Hepatocyte (in vitro differentiated cells): ENCODE data around the gene TMC1. TPM values are rescaled to one million over a fixed set of nuclear protein-coding genes. Genes with fewer than 3 reads are reported as not detected.
"Not testable (repeated sequence)": the region's sequence is repeated elsewhere in the genome, so short reads cannot be mapped to it uniquely, and the experiment has no call there.

Experiments
- DNase-seq: peaks from one replicate; pipeline ENCODE4 v3.0.0-alpha.2; 2016; ENCODE audit warnings: low spot score
- H2AFZ ChIP-seq: fragments of 200-600 bp; sonication (generic); 2 replicates; pipeline ENCODE4 v1.6.0; 2016; ENCODE audit warnings: antibody characterized with exemption, mild to moderate bottlenecking
- H3K27ac ChIP-seq: fragments of 200-600 bp; sonication (generic); 2 replicates; pipeline ENCODE4 v1.5.1; 2016; ENCODE audit warnings: mild to moderate bottlenecking
- H3K27me3 ChIP-seq: fragments of 200-600 bp; sonication (generic); 2 replicates; pipeline ENCODE4 v1.6.1; 2016
- H3K36me3 ChIP-seq: fragments of 200-600 bp; sonication (generic); replicated peaks from 2 replicates; pipeline ENCODE4 v1.5.1; 2016; ENCODE audit warnings: low read depth; ENCODE audit not compliant: insufficient read depth
- H3K4me1 ChIP-seq: fragments of 200-600 bp; sonication (generic); 2 replicates; pipeline ENCODE4 v1.5.1; 2016; ENCODE audit warnings: mild to moderate bottlenecking, moderate library complexity; ENCODE audit not compliant: insufficient read depth
- H3K4me2 ChIP-seq: fragments of 200-600 bp; sonication (generic); 2 replicates; pipeline ENCODE4 v1.6.0; 2016
- H3K4me3 ChIP-seq: fragments of 200-600 bp; sonication (generic); 2 replicates; pipeline ENCODE4 v1.5.1; 2016; ENCODE audit warnings: mild to moderate bottlenecking
- H3K79me2 ChIP-seq: fragments of 200-600 bp; sonication (generic); 2 replicates; pipeline ENCODE4 v1.6.0; 2017; ENCODE audit warnings: mild to moderate bottlenecking
- H3K9me2 ChIP-seq: fragments of 200-600 bp; sonication (generic); replicated peaks from 2 replicates; pipeline ENCODE4 v1.6.0; 2017; ENCODE audit warnings: mild to moderate bottlenecking; ENCODE audit not compliant: insufficient read depth
- H3K9me3 ChIP-seq: fragments of 200-600 bp; sonication (generic); 2 replicates; pipeline ENCODE4 v1.5.1; 2016; ENCODE audit warnings: low read depth, mild to moderate bottlenecking
- H4K20me1 ChIP-seq: fragments of 200-600 bp; sonication (generic); 2 replicates; pipeline ENCODE4 v1.6.0; 2016; ENCODE audit warnings: mild to moderate bottlenecking; ENCODE audit not compliant: insufficient read depth, poor library complexity, severe bottlenecking
- EZH2 ChIP-seq: fragments of 200-600 bp; sonication (generic); IDR thresholded peaks from 2 replicates; pipeline ENCODE4 v1.6.1; 2016; ENCODE audit warnings: antibody characterized with exemption, mild to moderate bottlenecking, borderline replicate concordance
- EZH2phosphoT487 ChIP-seq: fragments of 200-600 bp; sonication (generic); IDR thresholded peaks from one replicate; pipeline ENCODE4 v1.6.1; 2018; ENCODE audit warnings: antibody characterized with exemption, mild to moderate bottlenecking, low read depth, moderate library complexity; ENCODE audit not compliant: unreplicated experiment, severe bottlenecking
- WGBS: methylation state at CpG from one replicate; pipeline ENCODE4 v1.1.6; 2016; ENCODE audit warnings: low lambda C conversion rate; ENCODE audit errors: missing lambda C conversion rate; 5-methylcytosine and 5-hydroxymethylcytosine counted together
- polyA plus RNA-seq: library from polyadenylated mRNA; unstranded; fragments of >200 nt; fragmentation: Nextera tagmentation; extraction: Ambion mirVana; gene quantifications from 2 replicates; pipeline ENCODE4 v1.2.1, GENCODE V29; 2016
- total RNA-seq: library from RNA; depleted of rRNA; stranded (reverse); fragments of >200 nt; gene quantifications from 2 replicates; pipeline ENCODE4 v1.2.3, GENCODE V29; 2014
- TF ChIP-seq, protein P1 (sequence below): fragments of 200-600 bp; sonication (generic); IDR thresholded peaks from 2 replicates; pipeline ENCODE4 v1.5.1; 2016; ENCODE audit warnings: antibody characterized with exemption, mild to moderate bottlenecking; ENCODE audit not compliant: poor library complexity

Gene TMC1
- total and polyA plus RNA-seq, 2 experiments from 2014 or later: 0.20 to 0.23 TPM

DNA sequence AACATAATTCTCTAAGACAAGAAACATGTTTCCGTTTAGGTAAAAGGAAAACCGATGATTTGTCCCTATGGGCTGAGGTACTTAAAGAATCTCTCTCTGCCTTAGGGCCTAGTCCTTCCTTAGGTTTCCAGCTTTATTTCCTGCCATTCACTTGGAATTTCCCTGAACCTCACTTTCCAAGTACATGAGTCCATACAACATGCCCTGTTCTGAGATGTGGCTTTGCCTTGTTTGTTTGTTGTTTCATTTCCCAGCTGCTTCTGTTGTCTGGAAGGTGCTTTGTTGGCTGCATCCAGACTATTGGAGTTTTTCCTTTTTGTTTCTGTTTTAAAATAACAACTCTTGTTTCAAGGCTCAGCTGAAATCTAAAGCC, 336.2 kb downstream of the TMC1 start:
- no peak overlapping the region for H3K4me3 ChIP-seq
- no peaks in the 10 kb centered on the region for H4K20me1 ChIP-seq
- no peak for DNase-seq
- no peaks in the 10 kb centered on the region for H3K36me3 ChIP-seq
- H3K27ac ChIP-seq: peak overlapping the region; percentile 80
- H3K27me3 ChIP-seq: no peaks in the 10 kb centered on the region
- peaks cover 20% of the 10 kb centered on the region for H3K4me1 ChIP-seq
- no peak for TF ChIP-seq EZH2phosphoT487
- no peak for TF ChIP-seq EZH2
- TF ChIP-seq, protein P1, sequence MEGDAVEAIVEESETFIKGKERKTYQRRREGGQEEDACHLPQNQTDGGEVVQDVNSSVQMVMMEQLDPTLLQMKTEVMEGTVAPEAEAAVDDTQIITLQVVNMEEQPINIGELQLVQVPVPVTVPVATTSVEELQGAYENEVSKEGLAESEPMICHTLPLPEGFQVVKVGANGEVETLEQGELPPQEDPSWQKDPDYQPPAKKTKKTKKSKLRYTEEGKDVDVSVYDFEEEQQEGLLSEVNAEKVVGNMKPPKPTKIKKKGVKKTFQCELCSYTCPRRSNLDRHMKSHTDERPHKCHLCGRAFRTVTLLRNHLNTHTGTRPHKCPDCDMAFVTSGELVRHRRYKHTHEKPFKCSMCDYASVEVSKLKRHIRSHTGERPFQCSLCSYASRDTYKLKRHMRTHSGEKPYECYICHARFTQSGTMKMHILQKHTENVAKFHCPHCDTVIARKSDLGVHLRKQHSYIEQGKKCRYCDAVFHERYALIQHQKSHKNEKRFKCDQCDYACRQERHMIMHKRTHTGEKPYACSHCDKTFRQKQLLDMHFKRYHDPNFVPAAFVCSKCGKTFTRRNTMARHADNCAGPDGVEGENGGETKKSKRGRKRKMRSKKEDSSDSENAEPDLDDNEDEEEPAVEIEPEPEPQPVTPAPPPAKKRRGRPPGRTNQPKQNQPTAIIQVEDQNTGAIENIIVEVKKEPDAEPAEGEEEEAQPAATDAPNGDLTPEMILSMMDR: no peak
- H3K9me2 ChIP-seq: no peaks in the 10 kb centered on the region
- no peaks in the 10 kb centered on the region for H3K79me2 ChIP-seq
- no peaks in the 10 kb centered on the region for H3K9me3 ChIP-seq
- H3K4me2 ChIP-seq: peak overlapping the region; percentile 44
- no peak overlapping the region for H2AFZ ChIP-seq
- 93% methylated on average over 2 of the region's 2 CpGs for WGBS

DNA sequence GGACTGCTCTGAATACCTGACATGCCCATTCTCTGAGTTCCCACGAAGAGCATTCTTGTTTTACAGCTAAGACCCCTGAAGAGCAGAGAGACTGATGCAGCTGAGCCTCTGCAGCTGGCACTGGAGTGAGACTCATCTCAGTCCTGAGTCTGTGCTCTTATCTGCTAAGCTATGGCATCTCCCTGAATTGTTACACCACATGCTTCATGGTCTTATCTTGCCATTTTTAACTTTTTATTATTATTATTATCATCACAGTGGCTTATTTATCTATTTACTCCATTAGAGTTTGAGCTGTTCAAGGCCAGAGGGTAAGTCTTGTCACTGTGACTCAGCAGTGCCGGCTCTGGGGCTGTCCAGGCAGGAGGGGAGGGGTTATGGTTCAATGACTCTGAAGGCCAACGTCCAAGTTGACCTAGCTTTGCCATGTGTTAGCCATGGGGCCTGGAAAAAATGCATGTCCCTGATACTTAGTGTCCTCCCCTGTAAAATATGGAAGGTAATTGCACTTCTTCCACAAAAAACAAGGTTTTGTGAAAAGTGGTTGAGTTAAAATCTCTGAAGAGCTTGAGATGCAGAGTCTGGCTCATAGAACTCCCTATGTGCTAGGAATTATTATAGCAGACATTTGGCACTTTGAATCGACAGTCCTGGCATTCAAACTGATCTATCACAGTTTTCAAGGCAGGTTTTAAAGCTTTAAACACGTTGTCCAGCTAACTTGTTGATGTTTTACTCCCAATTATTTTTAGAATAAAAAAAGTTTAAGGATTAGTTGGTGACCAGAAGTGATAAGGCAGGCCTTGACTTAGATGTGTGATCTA, 336.9 kb downstream of the TMC1 start:
- no peaks in the 10 kb centered on the region for H3K27me3 ChIP-seq
- 33% methylated on average over 5 of the region's 5 CpGs for WGBS
- TF ChIP-seq EZH2phosphoT487 (no peak), EZH2 (no peak)
- TF ChIP-seq, protein P1: no peak
- H3K4me1 ChIP-seq: peaks cover 20% of the 10 kb centered on the region
- H3K79me2 ChIP-seq: no peaks in the 10 kb centered on the region
- H3K4me2 ChIP-seq: peak overlapping the region; percentile 44
- no peaks in the 10 kb centered on the region for H4K20me1 ChIP-seq
- no peak overlapping the region for H3K4me3 ChIP-seq
- H3K27ac ChIP-seq: peak overlapping the region; percentile 80
- H3K9me3 ChIP-seq: no peaks in the 10 kb centered on the region
- H3K36me3 ChIP-seq: no peaks in the 10 kb centered on the region
- DNase-seq: peak; percentile 77
- no peaks in the 10 kb centered on the region for H3K9me2 ChIP-seq
- H2AFZ ChIP-seq: no peak overlapping the region

DNA sequence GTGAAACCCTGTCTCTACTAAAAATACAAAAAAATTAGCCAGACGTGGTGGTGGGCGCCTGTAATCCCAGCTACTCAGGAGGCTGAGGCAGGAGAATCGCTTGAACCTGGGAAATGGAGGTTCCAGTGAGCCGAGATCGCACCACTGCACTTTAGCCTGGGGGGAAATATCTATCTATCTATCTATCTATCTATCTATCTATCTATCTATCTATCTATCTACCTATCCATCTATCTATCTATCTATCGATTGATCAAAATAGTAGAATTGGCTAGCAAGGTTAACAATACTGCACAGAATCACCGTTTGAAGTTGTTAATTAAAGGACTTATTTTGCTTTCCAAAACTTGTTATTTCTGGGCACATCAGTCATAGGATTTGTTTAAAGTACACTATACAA, 341.4 kb downstream of the TMC1 start:
- not testable (repeated sequence) for DNase-seq, H3K79me2 ChIP-seq, H3K9me3 ChIP-seq, H3K27ac ChIP-seq, H3K27me3 ChIP-seq, H3K4me2 ChIP-seq, H3K9me2 ChIP-seq, H4K20me1 ChIP-seq, H3K4me3 ChIP-seq, H3K36me3 ChIP-seq, H2AFZ ChIP-seq
- 96% methylated on average over 7 of the region's 7 CpGs for WGBS
- peaks cover 19% of the 10 kb centered on the region for H3K4me1 ChIP-seq

DNA sequence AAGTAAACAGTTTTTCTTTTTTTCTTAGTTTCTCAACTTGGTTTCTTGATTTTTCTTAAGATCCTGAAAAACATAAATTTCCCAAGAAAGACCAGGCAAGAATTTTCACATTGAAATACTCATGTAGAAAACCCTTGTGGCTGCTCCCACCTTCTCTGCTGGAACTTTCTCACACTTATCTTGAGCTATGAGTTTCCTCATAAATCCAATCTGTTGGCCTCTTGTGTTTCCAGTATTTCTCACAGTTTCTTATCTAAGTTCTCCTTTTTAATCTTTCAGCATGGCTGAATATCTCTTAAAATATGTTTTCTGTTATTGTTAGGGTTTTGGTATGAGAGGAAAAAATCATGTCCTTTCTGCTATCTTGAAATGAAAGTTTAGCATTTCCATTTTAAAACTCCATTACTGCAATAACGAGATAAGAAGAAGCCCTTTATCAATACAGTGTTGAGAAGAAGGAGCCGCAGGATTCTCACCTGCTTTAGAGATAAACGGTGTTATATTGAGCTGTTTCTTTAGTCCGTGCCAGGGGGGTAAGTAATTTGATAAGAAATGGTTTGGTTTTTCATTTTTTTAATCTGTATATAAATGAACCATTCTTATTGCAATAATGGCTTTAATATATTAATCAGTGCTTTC, 342.2 kb downstream of the TMC1 start:
- H3K9me3 ChIP-seq: no peaks in the 10 kb centered on the region
- H3K79me2 ChIP-seq: no peaks in the 10 kb centered on the region
- H3K36me3 ChIP-seq: no peaks in the 10 kb centered on the region
- no peaks in the 10 kb centered on the region for H3K9me2 ChIP-seq
- no peak overlapping the region for H2AFZ ChIP-seq
- peak overlapping the region; percentile 1 for H3K4me2 ChIP-seq
- peaks cover 13% of the 10 kb centered on the region for H3K4me1 ChIP-seq
- DNase-seq: no peak
- H4K20me1 ChIP-seq: no peaks in the 10 kb centered on the region
- H3K27me3 ChIP-seq: no peaks in the 10 kb centered on the region
- no peak overlapping the region for H3K4me3 ChIP-seq
- WGBS: 15% methylated on average over 4 of the region's 4 CpGs
- no peak for TF ChIP-seq EZH2
- no peak for TF ChIP-seq EZH2phosphoT487
- TF ChIP-seq, protein P1: no peak
- H3K27ac ChIP-seq: no peak overlapping the region
